GM15510 (cell line): ENCODE results near the gene ADIPOR1.

Experiments used
- POLR2A ChIP-seq: IDR thresholded peaks from 3 replicates; pipeline ENCODE4 v1.6.1; 2011; ENCODE audit warnings: borderline replicate concordance; ENCODE audit not compliant: insufficient read length; ENCODE audit errors: extremely low read depth

Gene ADIPOR1

GRCh38 chr1:202981939-202982338, 23.8 kb upstream of the ADIPOR1 start:
- no peak for TF ChIP-seq POLR2A

GRCh38 chr1:202979459-202979858, 21.3 kb upstream of the ADIPOR1 start:
- TF ChIP-seq POLR2A: no peak

GRCh38 chr1:202976633-202977032, 18.5 kb upstream of the ADIPOR1 start:
- TF ChIP-seq POLR2A: no peak

GRCh38 chr1:202974856-202975255, 16.7 kb upstream of the ADIPOR1 start:
- no peak for TF ChIP-seq POLR2A

- TF ChIP-seq POLR2A: no peak
Measured at GRCh38 chr1:202972046-202972445, 13.9 kb upstream of the ADIPOR1 start.

- TF ChIP-seq POLR2A: no peak
Measured at GRCh38 chr1:202968895-202969295, 10.8 kb upstream of the ADIPOR1 start.

- TF ChIP-seq POLR2A: no peak
Measured at GRCh38 chr1:202968351-202968750, 10.2 kb upstream of the ADIPOR1 start.

GRCh38 chr1:202967684-202968281, 9.7 kb upstream of the ADIPOR1 start:
- TF ChIP-seq POLR2A: no peak

- no peak for TF ChIP-seq POLR2A
Measured at GRCh38 chr1:202966006-202966898, 8.1 kb upstream of the ADIPOR1 start.

GRCh38 chr1:202965422-202965821, 7.3 kb upstream of the ADIPOR1 start:
- no peak for TF ChIP-seq POLR2A

GRCh38 chr1:202964791-202965410, 6.8 kb upstream of the ADIPOR1 start:
- TF ChIP-seq POLR2A: no peak

GRCh38 chr1:202961220-202961880, 3.2 kb upstream of the ADIPOR1 start:
- no peak for TF ChIP-seq POLR2A

GRCh38 chr1:202959276-202959620, 1.1 kb upstream of the ADIPOR1 start:
- TF ChIP-seq POLR2A: no peak

- TF ChIP-seq POLR2A: no peak
Measured at GRCh38 chr1:202958544-202959275, 598 bp upstream of the ADIPOR1 start.

GRCh38 chr1:202956969-202957368, 1.1 kb downstream of the ADIPOR1 start:
- TF ChIP-seq POLR2A: no peak

- TF ChIP-seq POLR2A: no peak
Measured at GRCh38 chr1:202954057-202954745, 3.9 kb downstream of the ADIPOR1 start.
